ENCODE data around the gene ART3.

Gene ART3

DNA sequence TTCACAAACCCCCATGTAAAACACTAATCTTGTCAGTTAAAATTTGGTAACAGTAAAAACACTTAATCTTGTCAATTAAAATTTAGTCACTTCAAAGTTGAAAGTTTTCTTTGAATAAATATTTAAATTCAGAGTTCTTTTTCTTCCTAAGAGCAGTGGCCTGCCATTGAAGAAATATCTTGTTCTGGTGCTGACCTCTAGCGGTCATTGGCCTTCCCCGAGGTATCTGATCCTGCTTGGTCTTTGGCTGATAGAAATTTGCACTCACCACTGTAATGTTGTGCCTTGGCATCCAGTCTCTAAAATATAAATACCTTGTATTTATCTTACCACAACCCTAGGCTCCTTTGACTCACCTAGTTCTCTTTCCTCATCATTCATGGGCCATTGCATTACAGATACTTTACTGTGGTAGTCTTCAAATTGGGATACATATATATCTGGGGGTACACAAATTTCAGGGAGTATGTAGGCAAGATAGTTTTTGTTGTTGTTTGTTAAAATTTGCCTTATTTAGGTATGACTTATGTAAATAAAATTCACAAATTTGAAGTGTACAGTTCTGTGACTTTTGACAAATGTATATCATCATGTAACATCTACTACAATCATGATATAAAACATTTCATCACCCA lies 6.7 kb upstream of the ART3 start:
- peak; percentile 48 to 63 for DNase-seq (ENCODE audit: low read depth in 2 of 2)

DNA sequence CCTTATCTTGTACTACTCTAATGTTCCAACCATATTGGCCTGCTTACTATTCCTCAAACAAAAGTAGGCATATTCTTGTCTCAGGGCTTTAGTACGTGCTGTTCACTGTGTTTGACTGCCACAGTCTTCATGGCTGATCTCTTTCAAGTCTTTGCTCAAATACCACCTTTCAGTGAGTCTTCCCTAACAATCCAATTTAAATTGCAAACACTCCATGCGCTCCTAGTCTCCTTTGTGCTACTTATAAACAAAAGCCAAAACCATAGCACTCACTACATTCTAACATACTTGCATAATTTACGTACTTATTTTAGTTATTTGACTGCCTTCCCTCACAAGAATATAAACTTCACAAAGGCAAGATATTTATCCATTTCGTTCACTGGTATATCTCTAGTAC lies 1.7 kb upstream of the ART3 start:
- no peak for DNase-seq (ENCODE audit: low read depth in 2 of 2)

DNA sequence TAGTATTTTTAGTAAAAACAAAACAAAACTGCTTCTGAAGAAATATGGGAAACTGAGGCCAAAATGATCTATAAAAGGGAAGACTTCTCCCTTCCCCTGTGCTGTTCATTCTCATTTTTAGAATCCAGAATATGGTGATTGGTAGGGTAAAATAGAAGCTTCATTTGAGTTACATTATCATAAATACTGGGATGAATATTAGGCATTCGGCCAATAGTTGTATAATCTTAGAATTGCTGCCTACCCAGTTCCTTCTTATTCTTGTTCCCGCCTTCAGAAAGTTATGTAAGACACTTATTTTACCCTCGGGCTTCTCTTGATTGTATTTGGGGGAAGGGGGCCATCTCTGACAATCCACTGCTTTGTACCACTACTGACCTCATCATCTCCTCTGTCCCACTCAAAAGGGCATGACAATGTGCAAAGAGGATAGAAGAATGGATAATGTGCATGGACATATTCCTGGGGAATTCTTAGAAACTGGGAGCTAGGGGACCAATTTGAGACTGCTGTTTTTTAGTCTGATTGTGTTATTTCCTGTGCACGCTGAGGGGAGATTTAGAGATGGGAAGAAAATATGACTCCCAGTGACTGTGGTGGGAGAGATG lies 588 bp downstream of the ART3 start:
- DNase-seq (ENCODE audit: low read depth in 2 of 2): no peak

DNA sequence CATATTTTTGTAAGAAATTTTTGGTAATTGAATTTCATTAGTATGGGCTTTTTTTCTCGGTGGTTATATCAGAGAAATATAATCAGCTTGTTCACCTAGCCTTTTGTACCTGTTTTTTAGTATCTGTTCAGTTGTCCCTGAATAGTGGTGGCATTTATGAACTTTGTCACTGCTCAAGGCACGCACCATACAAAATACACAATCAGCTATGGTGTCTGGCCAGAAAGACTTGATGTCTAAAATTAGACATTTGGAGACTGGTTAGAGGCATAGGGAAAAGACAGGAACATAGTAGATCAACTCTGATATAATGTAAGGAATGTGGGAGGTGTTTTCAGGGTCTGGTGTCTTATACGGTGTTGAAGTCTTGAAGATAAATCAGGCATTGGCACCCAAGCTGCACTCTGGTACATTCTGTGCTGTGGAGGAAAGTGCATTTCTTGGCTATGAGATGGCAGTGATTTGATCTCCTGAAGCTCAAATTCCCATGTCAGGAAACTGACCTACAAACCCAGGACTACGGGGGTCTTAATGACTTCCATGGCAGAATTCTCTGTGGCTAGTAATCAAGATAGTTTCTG lies 3.6 kb downstream of the ART3 start:
- no peak for DNase-seq (ENCODE audit: low read depth in 2 of 2)

DNA sequence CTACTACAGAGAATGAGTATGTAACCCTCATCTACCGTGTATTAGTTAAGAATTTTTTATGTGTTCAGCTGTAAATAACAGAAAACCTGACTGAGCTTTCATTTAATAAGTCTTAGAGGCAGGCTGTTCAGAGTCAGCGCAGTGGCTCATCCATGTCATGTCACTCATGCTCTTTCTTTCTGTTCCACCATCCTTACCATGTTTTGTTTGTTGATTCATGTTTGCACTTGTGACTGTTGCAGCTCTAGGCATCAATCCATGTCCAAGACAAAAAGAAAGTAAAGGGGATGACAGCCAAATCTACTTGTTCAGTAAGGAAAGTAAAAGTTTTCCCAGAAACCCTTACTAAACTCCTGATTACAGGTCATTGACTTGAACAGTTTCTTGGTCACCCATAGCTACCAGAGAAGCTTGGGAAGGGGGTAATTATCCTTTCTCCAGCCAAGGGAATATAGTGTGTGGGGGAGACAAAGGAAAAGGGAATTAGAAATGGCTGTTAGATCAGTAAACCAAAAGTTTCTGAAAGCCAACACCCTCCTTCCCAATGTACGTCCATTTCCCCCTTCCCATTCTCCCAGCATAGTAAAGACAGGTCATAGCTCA lies 9.0 kb downstream of the ART3 start:
- no peak for DNase-seq (ENCODE audit: low read depth in 2 of 2)

DNA sequence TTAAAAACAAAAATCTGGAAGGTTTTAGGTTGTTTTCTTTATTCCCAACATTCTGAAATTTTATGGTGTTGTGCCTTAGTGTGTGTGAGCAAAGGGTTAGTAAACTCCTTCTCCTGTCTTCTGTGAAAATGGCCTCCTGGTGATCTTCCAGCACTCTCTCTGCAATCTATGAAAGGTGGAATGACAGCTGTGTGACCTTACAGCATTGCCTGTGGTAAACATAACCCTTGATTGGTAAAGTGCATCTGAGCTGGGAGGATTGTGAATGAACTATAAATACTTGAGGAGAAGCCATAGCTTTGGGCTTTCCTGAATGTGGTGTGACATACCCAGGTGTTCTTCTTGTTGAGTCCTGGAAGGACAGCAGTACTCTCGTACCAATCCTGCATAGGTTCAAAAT lies 10.0 kb downstream of the ART3 start:
- DNase-seq (ENCODE audit: low read depth in 2 of 2): no peak

DNA sequence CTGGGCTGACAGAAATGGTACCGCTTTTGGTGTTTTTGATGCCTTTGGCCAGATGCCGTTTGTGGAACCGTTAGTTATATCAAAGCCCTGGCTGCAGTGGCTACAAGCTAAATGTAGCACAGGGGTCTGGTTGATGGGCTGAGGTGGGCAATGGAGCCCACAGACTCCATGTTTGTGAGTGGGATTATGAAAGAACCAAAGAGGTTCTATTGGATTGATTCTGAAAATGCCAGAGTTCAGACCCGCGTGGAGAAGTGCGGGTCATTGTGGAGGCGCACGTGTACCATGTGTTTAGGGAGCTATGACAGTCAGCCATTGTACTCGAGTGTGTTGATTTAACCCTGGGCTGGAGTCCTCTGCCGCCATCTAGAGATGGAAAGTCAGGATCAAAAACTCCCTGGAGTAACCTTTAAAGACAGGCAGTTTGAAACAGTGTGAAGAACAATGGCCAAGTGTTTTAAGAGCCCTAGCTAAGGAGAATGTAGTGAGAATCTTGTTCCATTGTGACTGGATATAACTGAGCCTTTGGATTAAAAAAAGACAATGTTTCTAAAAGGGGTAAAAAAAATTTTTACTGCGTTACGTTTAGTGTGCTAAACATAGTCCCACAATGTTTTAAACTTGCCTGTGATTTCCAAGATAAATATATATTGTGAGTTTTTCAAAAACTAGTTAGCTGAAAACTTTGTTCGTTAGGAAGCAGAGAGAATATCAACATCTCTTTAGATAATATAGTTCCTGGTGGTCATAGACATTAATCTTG lies 12.7 kb downstream of the ART3 start:
- peak; percentile 0 to 1 for DNase-seq (ENCODE audit: low read depth in 2 of 2)

DNA sequence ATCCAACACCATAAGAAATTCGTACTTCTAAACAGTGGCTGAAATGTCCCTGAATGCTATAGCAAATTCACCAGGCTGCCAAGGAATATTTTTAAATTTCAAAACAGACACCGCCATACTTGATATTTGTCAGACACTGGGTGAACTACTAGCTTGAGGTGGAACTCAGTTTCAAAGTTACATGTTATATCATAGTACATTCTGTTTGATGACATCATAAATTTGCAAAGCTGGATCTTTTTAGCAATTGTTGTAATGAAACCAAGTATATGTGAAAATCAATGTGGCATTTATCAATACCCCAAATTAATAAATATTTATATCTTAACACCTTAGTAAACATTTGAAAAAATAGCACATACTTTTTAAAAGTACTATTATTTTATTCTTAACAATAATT lies 14.2 kb downstream of the ART3 start:
- DNase-seq (ENCODE audit: low read depth in 2 of 2): no peak

DNA sequence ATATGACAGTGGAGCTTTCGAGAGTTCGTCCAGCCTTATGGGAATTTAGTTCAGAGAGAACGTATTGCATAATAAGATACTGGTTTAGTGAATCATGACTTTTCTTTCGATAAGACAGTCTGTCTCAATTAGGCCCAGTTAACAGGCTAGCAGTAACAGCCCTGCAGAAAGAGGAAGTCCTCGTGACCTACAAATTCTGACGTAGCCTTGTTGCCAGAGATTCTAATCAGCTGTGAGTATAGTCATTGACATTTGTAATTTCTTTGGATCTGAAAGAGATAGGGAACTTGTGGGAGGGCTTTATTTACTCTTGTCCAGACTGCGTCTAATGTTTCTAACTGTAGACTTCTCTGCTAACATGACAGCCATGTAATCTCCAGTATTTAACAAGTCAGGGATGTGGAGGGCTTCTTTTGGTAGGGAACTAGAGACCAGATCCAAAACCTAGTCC lies 15.8 kb downstream of the ART3 start:
- DNase-seq (ENCODE audit: low read depth in 2 of 2): no peak

DNA sequence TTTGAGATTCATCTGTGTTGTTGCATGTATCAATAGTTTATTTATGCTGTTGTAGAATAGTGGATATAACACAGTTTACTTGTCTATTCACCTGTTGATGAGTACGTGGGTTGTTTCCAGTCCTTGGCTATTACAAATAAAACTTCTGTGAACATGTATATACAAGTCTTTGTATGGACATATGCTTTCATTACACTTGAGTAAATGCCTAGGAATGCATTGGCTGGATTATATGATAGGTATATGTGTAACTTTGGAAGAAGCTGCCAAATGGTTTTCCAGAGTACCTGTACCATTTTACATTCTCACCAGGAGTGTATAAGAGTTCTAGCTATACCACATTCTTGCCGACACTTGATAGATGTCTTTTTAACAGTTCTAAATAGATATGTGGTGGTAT lies 16.5 kb downstream of the ART3 start:
- no peak for DNase-seq (ENCODE audit: low read depth in 2 of 2)

DNA sequence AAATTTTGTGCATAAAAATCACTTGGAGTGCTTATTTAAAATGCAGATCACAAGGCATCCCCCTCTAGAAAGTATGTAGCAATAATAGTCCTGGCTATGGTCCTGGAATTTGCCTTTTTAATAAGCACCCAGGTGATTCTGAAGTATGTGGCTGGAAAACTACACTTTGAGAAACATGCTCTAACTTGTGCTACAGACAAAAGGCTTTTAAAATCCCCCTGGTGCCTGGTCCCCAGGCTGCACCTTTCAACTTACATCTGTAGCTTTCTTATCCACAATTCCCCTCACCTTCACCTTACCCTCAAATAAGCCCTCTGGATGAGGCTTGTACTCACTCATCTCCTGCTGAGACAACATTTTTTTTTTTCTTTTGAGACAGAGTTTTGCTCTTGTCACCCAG lies 21.1 kb downstream of the ART3 start:
- DNase-seq (ENCODE audit: low read depth in 2 of 2): no peak

DNA sequence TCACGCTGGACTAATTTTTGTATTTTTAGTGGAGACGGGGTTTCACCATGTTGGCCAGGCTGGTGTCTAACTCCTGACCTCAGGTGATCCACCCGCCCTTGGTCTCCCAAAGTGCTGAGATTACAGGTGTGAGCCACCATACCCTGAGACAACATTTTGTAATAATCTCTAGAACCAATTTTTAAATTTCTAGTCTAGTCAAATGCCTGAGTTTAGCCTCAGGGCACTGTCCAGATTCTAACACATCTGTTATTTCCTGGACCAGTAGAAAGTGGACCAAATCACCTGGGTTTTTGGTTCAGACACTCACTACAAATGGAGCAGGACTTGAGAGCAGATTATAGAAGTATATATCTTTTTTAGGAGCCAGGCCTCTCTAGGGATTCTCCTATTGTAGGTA lies 21.6 kb downstream of the ART3 start:
- no peak for DNase-seq (ENCODE audit: low read depth in 2 of 2)

DNA sequence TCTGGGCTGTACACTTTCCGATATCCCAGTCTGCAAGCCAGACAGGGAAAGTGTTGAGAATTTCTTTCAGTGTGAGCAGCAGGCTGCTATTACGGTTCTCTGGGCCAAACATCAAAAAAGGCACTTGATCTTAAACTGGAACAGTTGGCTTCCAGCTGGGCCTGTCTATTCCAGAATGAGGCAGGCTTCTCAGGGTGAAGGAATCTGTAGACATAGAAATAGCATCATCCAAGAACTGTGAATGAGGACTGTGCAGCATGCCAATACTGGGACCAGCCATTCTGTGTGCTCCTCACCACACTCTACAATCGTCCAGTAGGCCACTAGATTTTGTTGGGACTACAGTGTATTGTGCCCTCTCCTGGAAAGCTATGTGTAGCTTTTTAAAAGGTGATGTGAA lies 31.1 kb downstream of the ART3 start:
- DNase-seq (ENCODE audit: low read depth in 2 of 2): no peak

DNA sequence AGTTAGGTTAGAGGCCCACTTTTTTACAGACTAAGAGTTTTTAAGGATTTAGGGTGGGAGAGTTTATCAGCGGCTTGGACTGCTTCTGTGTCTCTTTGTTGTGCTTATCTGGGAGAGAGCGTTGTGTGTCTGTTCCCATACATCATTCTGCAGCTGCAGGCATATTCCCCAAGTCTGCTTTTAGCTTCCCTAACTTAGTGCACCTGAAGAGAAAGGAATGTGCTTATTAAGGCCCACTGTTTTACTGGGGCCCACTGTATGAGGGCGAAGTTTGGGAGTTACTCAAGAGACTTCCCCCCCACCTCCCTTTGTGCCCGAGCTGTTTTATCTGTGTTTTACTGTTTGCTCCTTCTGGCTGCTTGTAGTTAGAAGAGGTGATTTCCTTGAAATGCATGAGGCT lies 31.9 kb downstream of the ART3 start:
- no peak for DNase-seq (ENCODE audit: low read depth in 2 of 2)

DNA sequence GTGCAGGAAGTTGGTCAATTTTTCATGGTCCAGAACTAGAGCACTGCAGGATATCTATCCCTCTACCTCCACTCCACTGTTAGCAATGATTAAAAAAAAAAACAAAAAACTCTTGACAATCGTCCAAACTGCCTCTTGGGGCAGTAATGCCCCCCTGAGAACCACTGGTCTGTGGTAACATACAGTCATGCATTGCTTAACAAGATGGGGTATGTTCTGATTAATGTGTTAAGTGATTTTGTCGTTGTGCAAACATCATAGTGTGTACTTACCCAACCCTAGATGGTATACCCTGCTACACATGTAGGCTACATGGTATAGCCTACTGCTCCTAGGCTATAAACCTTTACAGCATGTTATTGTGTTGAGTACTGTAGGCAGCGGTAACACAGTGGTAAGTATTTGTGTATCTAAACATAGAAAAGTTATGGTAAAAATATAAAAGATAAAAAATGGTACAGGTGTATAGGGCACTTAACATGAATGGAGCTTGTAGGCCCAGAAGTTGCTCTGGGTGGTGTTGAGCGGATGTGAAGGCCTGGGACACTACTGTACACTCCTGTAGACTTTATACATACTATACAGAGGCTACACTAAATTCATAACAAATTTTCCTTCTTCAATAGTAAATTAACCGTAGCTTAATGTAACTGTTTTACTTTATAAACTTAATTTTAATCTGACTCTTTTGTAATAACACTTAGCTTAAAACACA lies 34.1 kb downstream of the ART3 start:
- DNase-seq (ENCODE audit: low read depth in 2 of 2): no peak

DNA sequence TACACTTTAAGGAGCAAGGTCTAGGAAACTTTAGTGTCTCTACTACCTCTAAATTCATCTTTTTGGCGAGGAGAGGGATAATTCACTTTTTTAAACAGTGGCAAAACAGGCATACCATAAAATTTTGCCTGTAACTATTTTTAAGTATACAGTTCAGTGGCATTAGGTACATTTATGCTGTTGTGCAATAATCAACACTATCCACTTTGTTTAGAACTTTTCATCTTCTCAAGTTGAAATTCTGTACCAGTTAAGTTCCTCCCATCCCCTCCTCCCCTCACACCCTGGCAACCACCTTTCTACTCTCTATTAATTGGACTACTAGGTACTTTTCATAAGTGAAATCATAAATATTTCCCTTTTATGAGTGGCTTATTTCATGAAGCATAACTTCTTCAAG lies 42.3 kb downstream of the ART3 start:
- no peak for DNase-seq (ENCODE audit: low read depth in 2 of 2)

DNA sequence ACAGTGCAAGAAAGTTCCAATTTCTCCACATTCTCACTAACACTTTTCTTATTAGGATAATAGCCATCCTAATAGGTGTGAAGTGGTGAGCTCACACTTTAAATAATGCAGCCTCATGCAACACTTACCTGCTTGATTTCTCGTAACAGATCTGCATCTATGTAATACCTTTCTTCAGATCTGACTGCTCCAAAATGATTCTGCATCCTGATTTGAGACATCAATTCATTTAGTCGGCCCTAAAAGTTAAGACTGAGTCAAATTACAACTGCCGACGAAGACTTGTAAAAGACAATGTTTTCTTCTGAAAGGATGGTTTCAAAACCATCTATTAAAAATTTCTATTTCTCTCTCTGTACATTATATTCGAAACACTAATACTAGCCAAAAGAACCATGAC lies 43.0 kb downstream of the ART3 start:
- DNase-seq (ENCODE audit: low read depth in 2 of 2): no peak

DNA sequence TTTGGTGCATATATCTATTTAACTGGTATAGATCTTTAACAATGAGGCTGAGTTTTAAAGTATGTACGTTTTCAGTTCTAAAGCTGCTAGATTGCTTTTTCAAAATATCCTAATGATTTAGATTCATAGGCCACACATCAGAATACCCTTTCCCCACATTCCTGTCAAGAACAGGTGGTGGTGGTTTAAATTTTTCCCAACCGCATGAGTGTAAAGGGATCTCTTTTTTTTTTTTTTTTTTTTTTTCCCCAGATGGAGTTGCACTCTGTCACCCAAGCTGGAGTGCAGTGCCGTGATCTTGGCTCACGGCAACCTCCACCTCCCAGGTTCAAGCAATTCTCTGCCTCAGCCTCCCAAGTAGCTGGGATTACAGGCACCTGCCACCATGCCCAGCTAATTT lies 45.7 kb downstream of the ART3 start:
- DNase-seq (ENCODE audit: low read depth in 2 of 2): no peak

DNA sequence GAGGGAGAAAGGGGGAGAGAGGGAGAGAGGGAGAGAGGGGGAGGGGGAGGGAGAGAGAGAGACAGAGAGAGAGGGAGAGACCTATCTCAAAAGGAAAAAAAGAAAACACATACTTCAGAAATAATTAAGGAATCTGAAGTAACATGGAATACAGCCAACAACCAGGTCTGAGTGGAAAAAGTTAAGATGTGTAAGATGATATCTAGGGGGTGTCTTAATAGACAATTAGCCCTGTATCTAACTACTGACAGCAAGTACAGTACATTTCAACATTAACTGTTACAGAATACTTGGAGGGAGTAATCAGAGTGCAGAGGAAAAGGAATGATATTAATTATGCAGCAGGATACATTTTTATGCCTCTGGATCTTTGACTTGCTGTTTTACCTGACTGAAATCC lies 51.3 kb downstream of the ART3 start:
- DNase-seq (ENCODE audit: low read depth in 2 of 2): no peak

DNA sequence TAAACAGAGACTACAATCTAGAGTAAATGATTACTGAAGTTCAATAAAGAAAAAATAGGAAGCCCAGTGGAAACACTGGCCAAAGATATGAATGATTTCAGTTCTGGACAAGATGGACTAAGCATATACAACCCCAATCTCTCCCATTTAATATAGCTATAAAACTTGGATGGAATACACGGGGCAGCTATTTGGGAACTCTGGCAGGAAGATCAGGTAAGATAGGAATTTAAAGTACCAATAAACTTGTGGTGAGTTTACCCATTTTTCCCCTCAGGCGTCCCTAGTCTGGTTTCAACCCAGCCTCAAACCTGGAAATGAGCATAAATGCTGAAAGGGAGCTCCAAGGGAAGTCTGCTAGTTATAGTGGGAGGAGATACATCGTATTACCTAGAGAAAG lies 53.2 kb downstream of the ART3 start:
- DNase-seq (ENCODE audit: low read depth in 2 of 2): no peak

DNA sequence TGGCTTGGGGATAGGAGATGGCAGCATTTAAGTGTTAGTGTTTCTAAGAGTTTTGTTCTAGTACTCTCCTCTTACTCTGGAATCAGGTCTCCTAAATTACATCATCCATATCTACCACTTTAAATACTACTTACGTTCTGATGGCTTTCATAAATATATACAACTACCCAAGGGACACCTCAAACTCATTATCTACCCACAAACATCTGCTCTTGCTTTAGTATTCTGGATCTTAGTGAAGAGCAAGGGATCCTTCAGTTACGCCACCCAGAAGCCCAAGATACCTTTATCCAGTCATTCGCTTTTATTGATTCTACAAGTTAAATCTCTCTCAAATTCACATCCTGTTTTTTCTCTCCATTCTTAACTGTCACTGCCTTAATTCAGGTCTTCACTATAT lies 66.7 kb downstream of the ART3 start:
- DNase-seq (ENCODE audit: low read depth in 2 of 2): no peak

DNA sequence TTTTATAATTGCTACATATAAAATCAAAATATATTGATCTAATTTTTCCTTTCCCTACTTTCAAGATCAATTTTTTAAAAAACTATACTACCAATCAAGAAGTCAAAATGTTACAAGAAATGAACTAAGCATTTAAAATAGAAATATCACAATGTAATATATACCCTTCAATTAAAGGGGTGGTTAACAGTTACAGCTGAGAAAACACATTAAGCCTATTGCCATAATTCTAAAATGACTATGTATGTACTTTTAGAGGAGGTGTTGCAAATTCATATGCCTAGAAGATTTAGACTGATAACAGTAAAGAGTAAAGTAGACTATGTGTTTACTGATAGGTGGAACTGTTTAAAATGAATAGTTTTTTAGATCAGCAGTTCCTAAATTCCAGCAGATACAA lies 70.0 kb downstream of the ART3 start:
- DNase-seq (ENCODE audit: low read depth in 2 of 2): no peak

Data from stimulated activated CD4-positive, alpha-beta T cell treated with anti-CD3 and anti-CD28 coated beads, Interleukin-15, amount 100 ng/mL, for 48 hours (primary cell).